Erythroblast (primary cell): Measurements from ENCODE around the gene TNFRSF9.

Source experiments
- GATA1 ChIP-seq: IDR thresholded peaks from 2 replicates; pipeline ENCODE4 v1.6.1; 2011; ENCODE audit warnings: low read depth, mild to moderate bottlenecking, control low read depth, low read length, moderate library complexity
- POLR2A ChIP-seq: IDR thresholded peaks from 2 replicates; pipeline ENCODE4 v1.6.1; 2011; ENCODE audit warnings: mild to moderate bottlenecking, low read length

- TF ChIP-seq POLR2A (no peak), GATA1 (no peak)
These were observed 45.4 kb upstream of the TNFRSF9 start for GRCh38 chr1:7985851-7986612.
